Stimulated activated naive B cell treated with anti-CD40 and anti-IgM and Interleukin-4, amounts not matched to agents 10 μg/mL and 1 μg/mL and 100 μg/mL, for 72 hours (primary cell): ENCODE results near the gene SNRNP25.

Source experiments
- ATAC-seq, 2 donors: fragments of 150-1000 bp; cut with Tn5 transposase; replicated peaks; 2 replicates each; pipeline ENCODE4 v1.10.0; 2021; ENCODE audit warnings: moderate library complexity in 1 of 2
- DNase-seq: peaks from one replicate; pipeline ENCODE4 v3.0.0; 2021
- H3K27ac Mint-ChIP-seq: one replicate; pipeline ENCODE4 v1.8.0; 2022; ENCODE audit warnings: mild to moderate bottlenecking, mixed read lengths
- H3K27me3 Mint-ChIP-seq, 2 donors: one replicate each; pipeline ENCODE4 v1.8.0; 2022; ENCODE audit warnings: mixed read lengths in 2 of 2
- H3K36me3 Mint-ChIP-seq, 2 donors: one replicate each; pipeline ENCODE4 v1.8.0; 2022; ENCODE audit warnings: mixed read lengths in 2 of 2, mild to moderate bottlenecking in 1 of 2
- H3K4me1 Mint-ChIP-seq, 2 donors: one replicate each; pipeline ENCODE4 v1.8.0; 2022; ENCODE audit warnings: mixed read lengths in 2 of 2, mild to moderate bottlenecking in 1 of 2
- H3K4me3 Mint-ChIP-seq, 2 donors: one replicate each; pipeline ENCODE4 v1.8.0; 2022; ENCODE audit warnings: mild to moderate bottlenecking in 2 of 2, mixed read lengths in 2 of 2, moderate library complexity in 1 of 2
- H3K9me3 Mint-ChIP-seq, 2 donors: one replicate each; pipeline ENCODE4 v1.8.0; 2022; ENCODE audit warnings: mixed read lengths in 2 of 2, mild to moderate bottlenecking in 1 of 2

SNRNP25 gene

GRCh38 chr16:74051-74746 is 20.6 kb downstream of the SNRNP25 start:
- DNase-seq (no peak), ATAC-seq (no peak)
- Mint-ChIP-seq H3K27ac (no peak overlapping the region), H3K27me3 (peaks cover 34 to 37% of the 10 kb centered on the region in 2 donors), H3K4me1 (peaks cover 23 to 25% of the 10 kb centered on the region in 2 donors), H3K9me3 (no peaks in the 10 kb centered on the region), H3K36me3 (no peaks in the 10 kb centered on the region), H3K4me3 (no peak overlapping the region)

- ATAC-seq (no peak), DNase-seq (no peak)
- Mint-ChIP-seq H3K27me3 (peaks cover 28 to 37% of the 10 kb centered on the region in 2 donors), H3K27ac (no peak overlapping the region), H3K4me1 (peaks cover 28 to 31% of the 10 kb centered on the region in 2 donors), H3K36me3 (peaks cover 2 to 6% of the 10 kb centered on the region in 2 donors), H3K9me3 (no peaks in the 10 kb centered on the region), H3K4me3 (no peak overlapping the region)
Observed at GRCh38 chr16:74747-75334, 21.2 kb downstream of the SNRNP25 start.

- Mint-ChIP-seq H3K9me3 (no peaks in the 10 kb centered on the region), H3K4me1 (peaks cover 30 to 40% of the 10 kb centered on the region in 2 donors), H3K27ac (peak overlapping the region; percentile 75), H3K4me3 (peak overlapping the region in 1 of 2 donors; percentile 88), H3K27me3 (peaks cover 20 to 27% of the 10 kb centered on the region in 2 donors), H3K36me3 (peaks cover 12% of the 10 kb centered on the region in 2 donors)
- no peak for DNase-seq
- ATAC-seq: no peak
Observed at GRCh38 chr16:75580-76501, 22.2 kb downstream of the SNRNP25 start.

- peak overlapping the region; percentile 85 for H3K27ac Mint-ChIP-seq
- peaks cover 15 to 16% of the 10 kb centered on the region in 2 donors for H3K36me3 Mint-ChIP-seq
- no peaks in the 10 kb centered on the region for H3K9me3 Mint-ChIP-seq
- H3K4me3 Mint-ChIP-seq: peak overlapping the region; percentile 84 to 88
- peaks cover 32 to 44% of the 10 kb centered on the region in 2 donors for H3K4me1 Mint-ChIP-seq
- peaks cover 19 to 25% of the 10 kb centered on the region in 2 donors for H3K27me3 Mint-ChIP-seq
- DNase-seq (no peak), ATAC-seq (no peak)
Observed at GRCh38 chr16:76535-77272, 23.1 kb downstream of the SNRNP25 start.

- peaks cover 36 to 48% of the 10 kb centered on the region in 2 donors for H3K4me1 Mint-ChIP-seq
- H3K36me3 Mint-ChIP-seq: peaks cover 15 to 16% of the 10 kb centered on the region in 2 donors
- H3K4me3 Mint-ChIP-seq: peak overlapping the region; percentile 84 to 88
- peak; percentile 66 to 67 for ATAC-seq
- H3K9me3 Mint-ChIP-seq: no peaks in the 10 kb centered on the region
- peak; percentile 51 for DNase-seq
- H3K27me3 Mint-ChIP-seq: peaks cover 19 to 25% of the 10 kb centered on the region in 2 donors
- peak overlapping the region; percentile 85 for H3K27ac Mint-ChIP-seq
Observed at GRCh38 chr16:77273-77806, 23.7 kb downstream of the SNRNP25 start.

GRCh38 chr16:77807-78443 is 24.3 kb downstream of the SNRNP25 start, which contains the start of gene MPG:
MPG (plus strand) TSS chr16:78225; CDS start chr16:78310, 85 bp downstream.
- Mint-ChIP-seq H3K4me1 (peaks cover 38 to 53% of the 10 kb centered on the region in 2 donors), H3K4me3 (peak within 1 kb of the TSS; percentile 88 to 92), H3K27me3 (peaks cover 16 to 21% of the 10 kb centered on the region in 2 donors), H3K36me3 (peaks cover 20% of the 10 kb centered on the region in 2 donors), H3K9me3 (no peaks in the 10 kb centered on the region), H3K27ac (peak within 1 kb of the TSS; percentile 94)
- ATAC-seq (peak; percentile 77 to 84), DNase-seq (peak; percentile 80)

- peak overlapping the region; percentile 94 for H3K27ac Mint-ChIP-seq
- peak; percentile 40 to 41 for ATAC-seq
- peak overlapping the region; percentile 88 to 92 for H3K4me3 Mint-ChIP-seq
- peaks cover 41 to 59% of the 10 kb centered on the region in 2 donors for H3K4me1 Mint-ChIP-seq
- H3K9me3 Mint-ChIP-seq: no peaks in the 10 kb centered on the region
- peaks cover 13 to 15% of the 10 kb centered on the region in 2 donors for H3K27me3 Mint-ChIP-seq
- DNase-seq: no peak
- peaks cover 24 to 26% of the 10 kb centered on the region in 2 donors for H3K36me3 Mint-ChIP-seq
Observed at GRCh38 chr16:78444-79150, 25.0 kb downstream of the SNRNP25 start.

GRCh38 chr16:79151-80054 is 25.8 kb downstream of the SNRNP25 start:
- no peak for DNase-seq
- peak overlapping the region; percentile 94 for H3K27ac Mint-ChIP-seq
- peaks cover 31 to 32% of the 10 kb centered on the region in 2 donors for H3K36me3 Mint-ChIP-seq
- ATAC-seq: no peak
- peaks cover 6 to 7% of the 10 kb centered on the region in 2 donors for H3K27me3 Mint-ChIP-seq
- H3K4me3 Mint-ChIP-seq: peak overlapping the region; percentile 88 to 92
- H3K4me1 Mint-ChIP-seq: peaks cover 46 to 67% of the 10 kb centered on the region in 2 donors
- H3K9me3 Mint-ChIP-seq: no peaks in the 10 kb centered on the region

- Mint-ChIP-seq H3K4me3 (peak overlapping the region in 1 of 2 donors; percentile 51), H3K4me1 (peaks cover 51 to 71% of the 10 kb centered on the region in 2 donors), H3K36me3 (peaks cover 58% of the 10 kb centered on the region in 2 donors), H3K27ac (peak overlapping the region; percentile 88), H3K9me3 (no peaks in the 10 kb centered on the region), H3K27me3 (no peaks in the 10 kb centered on the region)
- no peak for DNase-seq
- ATAC-seq: no peak
Observed at GRCh38 chr16:83060-83603, 29.5 kb downstream of the SNRNP25 start.

GRCh38 chr16:83781-84615 is 30.4 kb downstream of the SNRNP25 start:
- Mint-ChIP-seq H3K4me3 (peak overlapping the region; percentile 59 to 66), H3K36me3 (peaks cover 61% of the 10 kb centered on the region in 2 donors), H3K27ac (peak overlapping the region; percentile 88), H3K9me3 (no peaks in the 10 kb centered on the region), H3K4me1 (peaks cover 46 to 66% of the 10 kb centered on the region in 2 donors), H3K27me3 (no peaks in the 10 kb centered on the region)
- ATAC-seq (peak in 1 of 2 donors; percentile 3), DNase-seq (no peak)
